ENCODE data around the gene LENEP.

DNA sequence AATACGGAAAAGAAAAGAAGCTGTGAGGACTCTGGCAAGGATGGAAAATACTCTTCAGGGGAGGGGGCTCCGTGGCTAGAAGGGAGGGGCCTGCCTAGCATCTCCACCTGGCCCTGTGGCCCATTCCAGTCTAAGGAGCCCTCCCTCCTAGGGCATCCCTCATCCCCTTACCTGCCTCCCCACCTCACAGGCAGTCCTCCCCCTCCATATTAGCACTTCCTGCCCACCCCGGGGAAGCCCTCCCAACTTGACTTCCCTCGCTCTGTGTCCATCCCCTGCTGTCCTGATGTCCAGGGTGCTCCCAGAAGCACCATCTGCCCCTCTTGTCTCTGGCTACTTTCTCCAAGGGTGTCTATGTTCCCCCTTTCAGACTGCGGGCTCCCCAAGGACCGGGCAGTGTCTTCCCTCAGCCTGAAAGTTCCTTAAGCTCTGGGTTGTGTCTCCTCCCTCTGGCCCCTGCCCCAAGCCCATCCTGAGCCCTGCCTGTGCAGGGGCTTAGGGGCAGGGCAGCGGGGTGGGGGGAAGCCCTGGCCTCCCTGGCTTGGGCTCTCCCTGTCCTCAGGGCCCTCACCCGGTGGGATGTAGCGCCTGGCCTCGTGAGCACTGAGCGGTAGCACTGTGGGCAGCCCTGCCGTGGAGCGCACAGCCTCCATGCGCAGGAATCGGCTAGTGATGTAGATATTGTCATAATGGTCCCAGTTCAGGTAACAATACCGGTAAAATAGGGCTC, 36.3 kb downstream of the LENEP start:
- TF ChIP-seq, protein P1, sequence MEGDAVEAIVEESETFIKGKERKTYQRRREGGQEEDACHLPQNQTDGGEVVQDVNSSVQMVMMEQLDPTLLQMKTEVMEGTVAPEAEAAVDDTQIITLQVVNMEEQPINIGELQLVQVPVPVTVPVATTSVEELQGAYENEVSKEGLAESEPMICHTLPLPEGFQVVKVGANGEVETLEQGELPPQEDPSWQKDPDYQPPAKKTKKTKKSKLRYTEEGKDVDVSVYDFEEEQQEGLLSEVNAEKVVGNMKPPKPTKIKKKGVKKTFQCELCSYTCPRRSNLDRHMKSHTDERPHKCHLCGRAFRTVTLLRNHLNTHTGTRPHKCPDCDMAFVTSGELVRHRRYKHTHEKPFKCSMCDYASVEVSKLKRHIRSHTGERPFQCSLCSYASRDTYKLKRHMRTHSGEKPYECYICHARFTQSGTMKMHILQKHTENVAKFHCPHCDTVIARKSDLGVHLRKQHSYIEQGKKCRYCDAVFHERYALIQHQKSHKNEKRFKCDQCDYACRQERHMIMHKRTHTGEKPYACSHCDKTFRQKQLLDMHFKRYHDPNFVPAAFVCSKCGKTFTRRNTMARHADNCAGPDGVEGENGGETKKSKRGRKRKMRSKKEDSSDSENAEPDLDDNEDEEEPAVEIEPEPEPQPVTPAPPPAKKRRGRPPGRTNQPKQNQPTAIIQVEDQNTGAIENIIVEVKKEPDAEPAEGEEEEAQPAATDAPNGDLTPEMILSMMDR (IDR thresholded peaks at IDR 0.05) = no peak
- no peak for TF ChIP-seq POLR2A (IDR thresholded peaks at IDR 0.05)

All from heart left ventricle (tissue), 13 donors.